22Rv1 (cell line): ENCODE data around the gene GATB.

ENCODE experiments used
- H3K27ac ChIP-seq: fragments of 450-650 bp; 2 replicates; pipeline ENCODE4 v1.5.1; 2017
- CTCF ChIP-seq: fragments of 450-650 bp; IDR thresholded peaks from 2 replicates; pipeline ENCODE4 v1.5.1; 2017; ENCODE audit warnings: mild to moderate bottlenecking
- ZFX ChIP-seq: fragments of 450-650 bp; IDR thresholded peaks from 2 replicates; pipeline ENCODE4 v1.6.1; 2017; ENCODE audit warnings: antibody characterized with exemption, borderline replicate concordance

The GATB gene, protein sequence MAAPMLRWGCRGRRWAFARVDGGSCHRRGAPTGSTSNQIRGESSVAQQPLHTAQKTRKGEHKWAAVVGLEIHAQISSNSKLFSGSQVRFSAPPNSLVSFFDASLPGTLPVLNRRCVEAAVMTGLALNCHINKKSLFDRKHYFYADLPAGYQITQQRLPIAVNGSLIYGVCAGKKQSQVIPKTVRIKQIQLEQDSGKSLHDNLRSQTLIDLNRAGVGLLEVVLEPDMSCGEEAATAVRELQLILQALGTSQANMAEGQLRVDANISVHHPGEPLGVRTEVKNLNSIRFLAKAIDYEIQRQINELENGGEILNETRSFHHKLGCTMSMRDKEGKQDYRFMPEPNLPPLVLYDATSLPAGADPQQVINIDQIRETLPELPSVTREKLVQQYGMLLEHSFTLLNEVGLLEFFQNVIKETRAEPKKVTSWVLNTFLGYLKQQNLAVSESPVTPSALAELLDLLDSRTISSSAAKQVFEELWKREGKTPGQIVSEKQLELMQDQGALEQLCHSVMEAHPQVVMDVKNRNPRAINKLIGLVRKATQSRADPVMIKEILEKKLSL

GRCh38 chr4:151760712-151761661 lies at the start of gene GATB:
GATB (minus strand) TSS chr4:151761007; CDS start chr4:151760982, 25 bp downstream.
- peak within 1 kb of the TSS; percentile 48 for H3K27ac ChIP-seq
- TF ChIP-seq ZFX (no peak), CTCF (peak; percentile 68)

DNA sequence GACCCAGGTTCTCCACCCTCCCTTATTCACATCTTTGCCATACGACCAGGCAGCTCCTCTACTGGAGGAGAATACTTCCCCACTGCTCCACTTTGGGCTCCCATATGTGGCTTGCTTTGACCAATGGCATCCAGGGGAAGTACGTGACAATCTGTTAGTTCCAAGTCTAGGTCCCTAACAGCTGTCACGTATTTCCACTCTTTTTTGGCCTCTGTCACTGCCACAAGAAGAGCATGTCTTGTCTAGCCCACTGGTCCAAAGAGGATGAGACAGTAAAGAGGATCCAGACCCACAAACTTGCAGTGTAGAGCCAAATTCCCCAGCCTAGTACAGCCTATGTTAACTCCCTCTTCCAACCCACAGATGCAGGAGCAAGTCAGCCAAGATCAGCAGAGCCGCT lies 49.7 kb upstream of the GATB start:
- TF ChIP-seq ZFX (no peak), CTCF (no peak)
- no peak overlapping the region for H3K27ac ChIP-seq

GRCh38 chr4:151809716-151810115 lies 48.9 kb upstream of the GATB start:
- no peak overlapping the region for H3K27ac ChIP-seq
- TF ChIP-seq ZFX = no peak
- no peak for TF ChIP-seq CTCF

GRCh38 chr4:151808542-151808941 lies 47.7 kb upstream of the GATB start:
- H3K27ac ChIP-seq = no peak overlapping the region
- TF ChIP-seq CTCF = no peak
- TF ChIP-seq ZFX = no peak

- H3K27ac ChIP-seq = no peak overlapping the region
- TF ChIP-seq ZFX = no peak
- TF ChIP-seq CTCF = no peak
These were observed 47.3 kb upstream of the GATB start for GRCh38 chr4:151808120-151808529.

GRCh38 chr4:151807220-151807619 lies 46.4 kb upstream of the GATB start:
- H3K27ac ChIP-seq = no peak overlapping the region
- no peak for TF ChIP-seq CTCF
- TF ChIP-seq ZFX = no peak
